ACHN (cell line): ENCODE results near the gene COL4A1.

Experiments used
- DNase-seq: peaks from one replicate; pipeline ENCODE4 v3.0.0-alpha.2; 2015
- in situ Hi-C: cut with HindIII; loops from 2 replicates; pipeline ENCODE4 v1.10.0; 2017; ENCODE audit warnings: low sequenced_read_pairs, low pct_ligation_motif_present, low pct_unique_long_range_greater_than_20kb

COL4A1 gene

GRCh38 chr13:110284779-110285484 lies 22.0 kb downstream of the COL4A1 start:
- in situ Hi-C loops, result no loop called here
- DNase-seq, result no peak

DNA sequence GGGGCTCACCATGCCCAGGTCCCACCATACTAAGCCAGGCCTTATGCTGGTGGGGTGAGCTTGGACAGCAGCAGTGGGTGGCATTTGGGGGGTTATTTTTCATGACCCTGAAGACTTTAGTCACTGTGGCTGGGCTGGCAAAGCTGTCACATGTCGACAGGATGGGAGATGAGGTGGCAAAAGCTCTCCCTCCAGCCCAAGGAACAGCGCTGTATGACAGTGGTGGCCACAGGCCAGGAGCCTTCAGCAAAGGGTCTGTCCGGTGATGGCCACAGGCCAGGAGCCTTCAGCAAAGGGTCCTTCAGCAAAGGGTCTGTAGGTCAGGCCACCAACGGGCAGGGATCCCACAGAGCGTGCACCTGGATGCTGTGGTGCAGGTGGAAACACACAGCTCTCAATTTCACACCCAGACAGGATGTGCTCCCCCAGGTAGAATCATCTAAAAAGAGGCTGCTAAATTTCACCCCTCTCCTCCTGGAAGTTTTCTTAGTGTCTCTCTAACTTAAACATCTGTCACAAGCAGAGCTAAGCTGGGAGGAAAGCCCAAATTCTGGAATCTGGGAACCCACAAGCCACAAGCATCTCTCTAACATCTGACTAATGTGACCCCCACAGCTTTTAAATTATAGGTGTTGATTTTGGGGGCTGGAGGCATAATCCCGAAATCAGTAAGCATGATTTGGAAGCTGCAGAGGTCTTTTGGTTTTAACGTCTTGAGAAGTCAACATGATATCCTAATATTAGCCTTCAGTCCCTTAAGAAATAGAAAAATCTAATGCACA lies 23.0 kb downstream of the COL4A1 start:
- in situ Hi-C loops, result no loop called here
- DNase-seq, result no peak

GRCh38 chr13:110282316-110282841 lies 24.6 kb downstream of the COL4A1 start:
- in situ Hi-C loops, result no loop called here
- DNase-seq, result no peak

- in situ Hi-C loops, result no loop called here
- DNase-seq, result no peak
Observed at GRCh38 chr13:110281736-110282135, 25.2 kb downstream of the COL4A1 start.

- in situ Hi-C loops, result no loop called here
- no peak for DNase-seq
Observed at GRCh38 chr13:110280985-110281688, 25.8 kb downstream of the COL4A1 start.

DNA sequence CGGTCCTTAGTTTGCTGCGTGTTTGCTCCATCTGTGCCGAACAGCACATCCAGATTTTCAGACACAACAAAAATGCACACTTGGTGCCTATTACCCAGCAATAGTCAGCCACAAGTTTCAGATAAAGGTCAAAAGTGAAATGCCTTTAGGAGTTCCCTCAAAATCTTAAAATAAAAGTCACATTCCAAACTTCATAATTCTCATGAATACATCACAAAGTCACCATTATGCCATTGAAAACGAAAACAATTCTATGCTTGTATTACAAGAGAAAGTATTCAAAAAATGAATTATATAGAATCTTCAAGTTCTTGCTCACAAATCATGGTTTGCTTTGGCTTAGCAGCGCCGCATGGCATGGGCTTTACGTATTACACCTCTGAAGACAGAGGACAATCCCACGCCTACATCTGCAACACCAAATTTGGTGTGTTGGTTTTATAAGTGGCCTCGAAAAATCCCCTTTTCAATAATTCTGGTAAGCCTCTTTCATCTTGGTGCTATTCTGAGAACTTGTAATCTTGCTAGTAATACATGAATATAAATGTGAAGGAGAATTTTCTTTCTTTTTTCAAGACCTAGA lies 26.6 kb downstream of the COL4A1 start:
- in situ Hi-C loops, result no loop called here
- DNase-seq, result no peak

GRCh38 chr13:110279684-110280083 lies 27.3 kb downstream of the COL4A1 start:
- DNase-seq, result no peak
- in situ Hi-C loops, result no loop called here

DNA sequence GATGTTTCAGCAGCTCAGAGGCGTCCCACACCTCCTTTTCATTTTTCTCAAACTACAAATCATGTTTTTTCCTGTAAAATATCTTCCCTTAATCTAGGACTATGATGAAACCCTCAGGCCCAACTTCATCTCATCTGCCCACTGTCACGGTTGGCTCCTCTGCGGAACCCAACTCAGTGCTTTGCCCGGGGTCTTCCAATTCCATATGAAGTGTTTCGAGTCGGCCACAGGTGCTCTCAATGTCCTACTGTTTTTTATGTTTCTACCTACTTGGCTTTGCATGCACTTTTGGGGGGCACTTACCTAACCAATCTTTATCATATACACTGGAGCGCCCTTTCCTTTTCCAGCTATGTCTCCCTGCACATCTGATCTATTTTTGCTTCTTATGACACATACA lies 28.1 kb downstream of the COL4A1 start:
- DNase-seq, result no peak
- in situ Hi-C loops, result no loop called here

GRCh38 chr13:110277357-110277975 lies 29.5 kb downstream of the COL4A1 start:
- no peak for DNase-seq
- in situ Hi-C loops, result no loop called here

DNA sequence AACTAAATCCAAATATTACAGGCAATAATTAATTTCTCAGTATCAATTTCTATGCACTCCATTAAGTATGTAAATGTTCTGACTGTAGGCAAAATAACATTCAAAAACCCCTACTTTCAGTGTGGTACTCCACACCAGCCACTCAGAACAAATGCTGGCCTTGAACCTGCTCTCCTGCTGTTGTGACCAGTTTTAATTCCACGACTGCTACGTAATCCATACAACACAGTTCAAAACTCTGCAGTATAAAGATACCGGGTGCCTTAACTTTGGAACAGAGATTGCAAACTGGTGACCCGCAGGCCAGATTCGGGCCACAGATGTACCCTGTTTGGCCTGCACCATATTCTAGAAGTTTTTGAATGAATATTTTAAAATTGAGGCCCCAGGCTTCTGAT lies 30.4 kb downstream of the COL4A1 start:
- no peak for DNase-seq
- in situ Hi-C loops, result no loop called here

GRCh38 chr13:110275931-110276552 lies 30.9 kb downstream of the COL4A1 start:
- in situ Hi-C loops, result no loop called here
- no peak for DNase-seq

GRCh38 chr13:110274687-110275086 lies 32.3 kb downstream of the COL4A1 start:
- DNase-seq, result no peak

GRCh38 chr13:110273254-110273653 lies 33.7 kb downstream of the COL4A1 start:
- no peak for DNase-seq
- in situ Hi-C loops, result no loop called here

More at GRCh38 chr13:110274687-110275086, 32.3 kb downstream of the COL4A1 start:
- in situ Hi-C loops, result no loop called here

DNA sequence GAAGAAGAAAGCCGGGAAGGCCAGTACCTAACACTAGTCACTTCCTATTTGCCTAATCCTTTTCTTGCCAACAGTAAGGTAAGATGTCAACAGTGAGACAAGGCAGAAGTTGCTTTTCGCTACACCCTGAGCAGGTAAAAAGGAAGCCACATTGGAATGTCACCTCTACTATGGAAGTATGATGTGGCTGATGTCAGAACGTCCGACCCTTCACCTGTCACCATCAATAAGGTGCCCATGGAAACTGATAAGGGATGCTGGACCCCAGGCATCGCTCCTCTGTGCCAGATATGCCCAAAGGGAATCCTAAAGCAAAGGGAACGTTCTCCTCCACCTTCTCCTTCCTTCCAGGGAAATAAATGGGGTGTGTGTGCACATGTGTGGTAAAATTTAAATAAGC lies 34.3 kb downstream of the COL4A1 start:
- in situ Hi-C loops, result no loop called here
- no peak for DNase-seq

DNA sequence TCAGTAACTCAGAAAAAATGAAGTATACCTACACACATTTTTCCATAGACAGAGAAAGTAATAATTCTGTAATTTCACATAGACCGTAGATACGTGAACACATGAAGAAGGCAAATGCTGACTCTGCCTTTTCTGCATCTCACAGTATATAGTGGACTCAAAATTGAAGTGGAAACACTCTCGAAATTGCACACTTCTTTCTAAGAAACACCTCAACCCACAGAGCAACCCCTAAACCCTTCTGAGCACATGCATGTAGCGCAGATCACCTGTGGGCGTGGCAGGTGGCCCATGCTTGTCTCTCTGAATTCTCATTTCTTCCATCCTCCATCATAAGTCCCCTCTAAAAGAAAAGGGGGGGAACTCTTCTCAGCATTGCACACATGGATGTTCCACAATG lies 34.7 kb downstream of the COL4A1 start:
- in situ Hi-C loops, result no loop called here

DNA sequence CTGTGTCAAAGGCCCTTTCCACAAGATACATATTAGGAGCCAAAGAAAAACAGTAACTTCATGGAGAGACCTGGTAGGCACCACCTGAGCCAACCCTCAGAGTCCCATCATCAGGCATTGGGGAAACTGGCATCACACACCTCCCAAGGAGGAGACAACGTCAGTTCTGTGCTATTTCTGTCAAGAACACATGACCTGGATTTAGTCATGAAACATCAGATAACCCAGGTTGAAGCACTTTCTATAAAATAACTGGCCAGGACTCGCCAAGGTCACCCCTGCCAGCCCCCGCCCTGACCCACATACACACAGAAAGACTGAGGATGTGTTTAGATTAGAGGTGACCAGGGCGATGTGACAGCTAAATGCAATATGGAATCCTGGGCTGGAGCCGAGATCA lies 35.6 kb downstream of the COL4A1 start:
- in situ Hi-C loops, result no loop called here

More for the DNA sequence above, 34.7 kb downstream of the COL4A1 start:
- no peak for DNase-seq

DNA sequence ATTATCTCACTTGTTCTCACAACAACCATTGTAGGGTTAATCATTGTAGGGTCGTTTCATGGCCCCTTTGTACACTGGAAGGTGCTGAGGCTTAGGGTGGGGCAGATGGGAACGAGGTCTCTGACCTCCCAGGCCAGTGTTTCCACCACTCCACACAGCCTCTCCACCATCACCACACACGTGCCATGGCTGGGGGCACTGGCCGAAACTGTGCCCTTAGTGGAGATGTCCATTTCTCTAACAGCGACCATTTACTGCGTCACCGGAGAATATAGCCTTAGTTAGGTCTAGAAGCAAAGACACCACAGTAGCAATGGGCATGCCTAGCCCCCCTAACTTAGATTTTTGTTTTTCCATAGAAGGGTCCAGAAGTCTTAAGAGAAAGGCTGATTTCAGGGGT lies 36.5 kb downstream of the COL4A1 start:
- DNase-seq, result no peak

More for the DNA sequence above, 35.6 kb downstream of the COL4A1 start:
- no peak for DNase-seq

More for the DNA sequence above, 36.5 kb downstream of the COL4A1 start:
- in situ Hi-C loops, result no loop called here
